Stimulated activated memory B cell treated with anti-CD40 and anti-IgM and Interleukin-4, amounts not matched to agents 10 μg/mL and 1 μg/mL and 100 μg/mL, for 72 hours (primary cell): Measurements from ENCODE around the gene SLC16A12.

ENCODE experiments used
- ATAC-seq: fragments of 150-1000 bp; cut with Tn5 transposase; 2 replicates; pipeline ENCODE4 v1.10.0; 2021
- H3K27ac Mint-ChIP-seq: one replicate; pipeline ENCODE4 v1.8.0; 2022; ENCODE audit warnings: mild to moderate bottlenecking, mixed read lengths
- H3K27me3 Mint-ChIP-seq: one replicate; pipeline ENCODE4 v1.8.0; 2022; ENCODE audit warnings: mixed read lengths
- H3K36me3 Mint-ChIP-seq: one replicate; pipeline ENCODE4 v1.8.0; 2022; ENCODE audit warnings: mixed read lengths
- H3K4me1 Mint-ChIP-seq: one replicate; pipeline ENCODE4 v1.8.0; 2022; ENCODE audit warnings: mixed read lengths
- H3K4me3 Mint-ChIP-seq: one replicate; pipeline ENCODE4 v1.8.0; 2022; ENCODE audit warnings: mild to moderate bottlenecking, moderate library complexity, mixed read lengths
- H3K9me3 Mint-ChIP-seq: one replicate; pipeline ENCODE4 v1.8.0; 2022; ENCODE audit warnings: mixed read lengths

SLC16A12 gene

GRCh38 chr10:89390476-89391225 lies 144.7 kb downstream of the SLC16A12 start:
- no peaks in the 10 kb centered on the region for H3K9me3 Mint-ChIP-seq
- H3K36me3 Mint-ChIP-seq, result no peaks in the 10 kb centered on the region
- no peak overlapping the region for H3K27ac Mint-ChIP-seq
- no peak for ATAC-seq
- H3K27me3 Mint-ChIP-seq, result no peaks in the 10 kb centered on the region
- H3K4me1 Mint-ChIP-seq, result peaks cover 15% of the 10 kb centered on the region
- H3K4me3 Mint-ChIP-seq, result no peak overlapping the region

- no peaks in the 10 kb centered on the region for H3K36me3 Mint-ChIP-seq
- H3K9me3 Mint-ChIP-seq, result no peaks in the 10 kb centered on the region
- H3K27ac Mint-ChIP-seq, result no peak overlapping the region
- peaks cover 26% of the 10 kb centered on the region for H3K4me1 Mint-ChIP-seq
- no peak for ATAC-seq
- H3K4me3 Mint-ChIP-seq, result no peak overlapping the region
- H3K27me3 Mint-ChIP-seq, result no peaks in the 10 kb centered on the region
Measured at GRCh38 chr10:89389254-89389653, 146.1 kb downstream of the SLC16A12 start.

- Mint-ChIP-seq H3K9me3 (no peaks in the 10 kb centered on the region), H3K4me1 (peaks cover 31% of the 10 kb centered on the region), H3K4me3 (no peak overlapping the region), H3K27ac (no peak overlapping the region), H3K27me3 (no peaks in the 10 kb centered on the region), H3K36me3 (no peaks in the 10 kb centered on the region)
- ATAC-seq, result no peak
Measured at GRCh38 chr10:89388806-89389205, 146.6 kb downstream of the SLC16A12 start.

- Mint-ChIP-seq H3K27ac (peak overlapping the region; percentile 42), H3K36me3 (no peaks in the 10 kb centered on the region), H3K27me3 (no peaks in the 10 kb centered on the region), H3K4me3 (no peak overlapping the region), H3K4me1 (peaks cover 22% of the 10 kb centered on the region), H3K9me3 (no peaks in the 10 kb centered on the region)
- ATAC-seq, result peak; percentile 77
Measured at GRCh38 chr10:89384474-89385340, 150.7 kb downstream of the SLC16A12 start.

GRCh38 chr10:89382757-89383156 lies 152.6 kb downstream of the SLC16A12 start:
- no peak overlapping the region for H3K4me3 Mint-ChIP-seq
- no peak for ATAC-seq
- H3K9me3 Mint-ChIP-seq, result no peaks in the 10 kb centered on the region
- H3K4me1 Mint-ChIP-seq, result peaks cover 22% of the 10 kb centered on the region
- H3K27ac Mint-ChIP-seq, result no peak overlapping the region
- H3K27me3 Mint-ChIP-seq, result no peaks in the 10 kb centered on the region
- no peaks in the 10 kb centered on the region for H3K36me3 Mint-ChIP-seq
